Neural progenitor cell (in vitro differentiated cells): Measurements from ENCODE around the gene FAM219B.

Experiments used
- EZH2 ChIP-seq: fragments of 200-600 bp; sonication (generic); IDR thresholded peaks from 2 replicates; pipeline ENCODE4 v1.6.1; 2017; ENCODE audit warnings: antibody characterized with exemption, mild to moderate bottlenecking, moderate library complexity
- EZH2phosphoT487 ChIP-seq: fragments of 200-600 bp; sonication (generic); IDR thresholded peaks from 2 replicates; pipeline ENCODE4 v1.6.1; 2017; ENCODE audit warnings: antibody characterized with exemption
- TF ChIP-seq, protein P1 (sequence below): fragments of 200-600 bp; sonication (generic); IDR thresholded peaks from 2 replicates; pipeline ENCODE4 v1.5.1; 2017; ENCODE audit warnings: antibody characterized with exemption, mild to moderate bottlenecking

DNA sequence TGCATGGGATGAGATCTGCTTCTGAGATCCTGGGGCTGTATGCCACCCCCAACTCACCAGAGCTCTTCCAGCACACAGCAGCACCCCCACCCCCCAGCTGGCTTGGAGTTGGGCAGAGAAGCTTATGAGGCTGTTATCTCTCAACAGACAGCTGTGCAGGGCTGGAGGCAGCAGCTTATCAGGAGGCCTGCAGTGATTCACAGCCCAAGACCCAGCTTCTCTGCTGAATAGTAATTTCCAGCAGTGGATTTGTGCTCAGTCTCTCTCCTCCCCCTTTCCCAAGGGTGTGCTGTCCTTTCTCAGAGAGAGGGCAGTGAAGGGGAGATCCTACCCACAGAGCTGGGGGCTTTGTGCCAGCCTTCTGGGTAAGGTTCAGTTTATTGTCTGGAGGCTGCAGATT is 47.9 kb upstream of the FAM219B start:
- TF ChIP-seq EZH2 (no peak), EZH2phosphoT487 (no peak)
- TF ChIP-seq, protein P1, sequence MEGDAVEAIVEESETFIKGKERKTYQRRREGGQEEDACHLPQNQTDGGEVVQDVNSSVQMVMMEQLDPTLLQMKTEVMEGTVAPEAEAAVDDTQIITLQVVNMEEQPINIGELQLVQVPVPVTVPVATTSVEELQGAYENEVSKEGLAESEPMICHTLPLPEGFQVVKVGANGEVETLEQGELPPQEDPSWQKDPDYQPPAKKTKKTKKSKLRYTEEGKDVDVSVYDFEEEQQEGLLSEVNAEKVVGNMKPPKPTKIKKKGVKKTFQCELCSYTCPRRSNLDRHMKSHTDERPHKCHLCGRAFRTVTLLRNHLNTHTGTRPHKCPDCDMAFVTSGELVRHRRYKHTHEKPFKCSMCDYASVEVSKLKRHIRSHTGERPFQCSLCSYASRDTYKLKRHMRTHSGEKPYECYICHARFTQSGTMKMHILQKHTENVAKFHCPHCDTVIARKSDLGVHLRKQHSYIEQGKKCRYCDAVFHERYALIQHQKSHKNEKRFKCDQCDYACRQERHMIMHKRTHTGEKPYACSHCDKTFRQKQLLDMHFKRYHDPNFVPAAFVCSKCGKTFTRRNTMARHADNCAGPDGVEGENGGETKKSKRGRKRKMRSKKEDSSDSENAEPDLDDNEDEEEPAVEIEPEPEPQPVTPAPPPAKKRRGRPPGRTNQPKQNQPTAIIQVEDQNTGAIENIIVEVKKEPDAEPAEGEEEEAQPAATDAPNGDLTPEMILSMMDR: no peak
